ENCODE measurements around the gene WNK1.
"Not testable (repeated sequence)": the region's sequence is repeated elsewhere in the genome, so short reads cannot be mapped to it uniquely, and the experiment has no call there.

The WNK1 gene

DNA sequence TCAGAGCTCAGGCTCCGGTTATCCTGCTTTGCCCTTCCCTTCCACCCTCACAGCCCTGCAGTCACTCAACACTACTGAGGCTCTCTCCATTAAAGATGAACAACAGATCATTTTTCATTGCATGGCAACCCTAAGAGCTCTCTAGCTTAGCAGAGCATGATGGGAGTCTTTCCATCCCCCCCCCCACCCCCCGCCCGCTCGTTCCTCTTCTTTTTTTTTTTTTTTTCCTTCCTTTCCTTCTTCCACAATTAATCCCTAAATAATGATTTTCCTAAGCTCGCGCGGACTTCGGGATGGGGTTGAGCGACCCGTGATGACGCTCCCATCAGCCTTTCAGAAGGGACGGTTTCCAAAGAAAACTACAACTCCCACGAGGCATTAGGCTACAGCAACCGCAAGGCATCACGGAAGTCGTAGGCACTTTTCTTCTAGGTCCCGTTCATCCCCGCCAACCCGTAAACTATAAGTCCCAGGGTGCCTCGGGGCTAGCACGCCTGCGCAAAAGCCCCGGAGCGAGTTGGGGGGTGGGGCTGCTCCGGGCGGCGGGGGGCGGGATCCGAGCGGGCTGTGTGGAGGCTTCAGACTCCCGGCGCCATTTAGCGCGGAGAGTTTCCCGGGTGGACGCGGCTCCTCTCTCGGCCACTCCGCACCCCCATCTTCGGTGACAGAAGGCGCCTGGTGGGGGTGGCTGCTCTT is at the start of gene WNK1:
Gene WNK1, plus strand, starts transcription at position 581 of the 696 bp plus-strand sequence. CDS start 987 bp downstream, outside the sequence.
- DNase-seq = peak; percentile 100

- DNase-seq = peak; percentile 59
Measured at GRCh38 chr12:704516-705242, 47.7 kb upstream of the WNK1 start.

- not testable (repeated sequence) for DNase-seq
Measured at GRCh38 chr12:708084-708483, 44.3 kb upstream of the WNK1 start.

- peak; percentile 84 for DNase-seq
Measured at GRCh38 chr12:709455-710020, 42.8 kb upstream of the WNK1 start.

GRCh38 chr12:712172-712863 is 40.1 kb upstream of the WNK1 start:
- DNase-seq = peak; percentile 97

DNA sequence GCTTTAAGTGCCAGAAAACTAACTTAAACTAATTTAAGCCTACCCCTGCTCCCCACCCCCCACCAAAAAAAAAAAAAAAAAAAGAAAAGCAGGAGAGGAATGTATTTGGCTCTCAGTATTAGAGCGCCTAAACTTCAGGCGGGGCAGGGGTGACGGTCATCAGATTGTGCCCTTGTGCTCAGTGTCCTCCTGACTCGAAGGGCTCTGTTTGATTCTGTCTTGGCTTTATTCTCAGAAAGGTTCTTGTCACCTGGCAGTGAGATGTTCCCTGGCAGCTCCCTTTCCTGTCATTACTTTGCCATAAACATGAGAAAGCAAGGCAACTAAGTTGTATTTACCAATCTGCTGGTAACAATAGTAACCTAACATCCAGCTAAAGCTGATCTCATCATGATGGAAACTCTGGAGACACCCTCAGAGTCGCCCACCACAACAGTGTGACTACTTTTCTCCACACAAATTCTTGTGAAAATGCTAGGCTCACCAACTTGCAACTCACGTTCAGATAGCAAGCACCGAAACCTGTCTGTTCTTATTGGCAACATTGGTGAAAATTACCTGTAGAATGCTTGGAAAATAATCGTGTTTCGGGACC is 39.0 kb upstream of the WNK1 start:
- DNase-seq = peak; percentile 31

GRCh38 chr12:716506-716905 is 35.9 kb upstream of the WNK1 start:
- no peak for DNase-seq

- DNase-seq = no peak
Measured at GRCh38 chr12:718756-719102, 33.6 kb upstream of the WNK1 start.

GRCh38 chr12:720231-720941 is 32.0 kb upstream of the WNK1 start:
- DNase-seq = no peak

DNA sequence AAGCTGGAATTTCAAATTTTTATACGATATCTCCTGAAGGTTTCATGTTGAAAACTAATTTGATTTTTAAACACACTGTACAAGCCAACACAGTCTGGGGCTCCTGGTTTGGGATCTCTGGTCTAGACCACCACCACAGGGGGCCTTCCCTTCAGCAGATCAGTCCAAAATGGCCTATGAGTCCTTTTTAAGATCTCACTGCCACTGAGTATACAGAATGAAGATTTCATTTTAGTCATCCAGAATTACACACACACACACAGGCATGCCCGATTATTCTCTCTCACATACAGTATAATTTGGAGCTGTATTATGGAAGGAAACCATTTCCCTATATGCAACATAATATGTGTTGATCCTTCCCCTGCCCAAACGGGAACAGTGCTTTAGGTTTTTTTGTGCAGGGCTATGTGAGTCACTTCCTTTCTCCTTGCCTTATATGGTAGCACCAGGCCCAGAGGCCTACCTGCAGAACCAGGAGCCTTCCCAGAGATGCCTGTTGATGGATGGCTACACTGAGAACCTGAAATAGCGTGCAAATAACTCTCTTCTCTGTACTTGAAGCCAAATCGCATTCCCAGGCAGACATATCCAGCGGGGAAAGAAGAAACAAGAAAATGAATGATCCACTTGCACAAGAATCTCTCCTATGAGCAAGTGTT is 28.1 kb upstream of the WNK1 start:
- DNase-seq = peak; percentile 63

DNA sequence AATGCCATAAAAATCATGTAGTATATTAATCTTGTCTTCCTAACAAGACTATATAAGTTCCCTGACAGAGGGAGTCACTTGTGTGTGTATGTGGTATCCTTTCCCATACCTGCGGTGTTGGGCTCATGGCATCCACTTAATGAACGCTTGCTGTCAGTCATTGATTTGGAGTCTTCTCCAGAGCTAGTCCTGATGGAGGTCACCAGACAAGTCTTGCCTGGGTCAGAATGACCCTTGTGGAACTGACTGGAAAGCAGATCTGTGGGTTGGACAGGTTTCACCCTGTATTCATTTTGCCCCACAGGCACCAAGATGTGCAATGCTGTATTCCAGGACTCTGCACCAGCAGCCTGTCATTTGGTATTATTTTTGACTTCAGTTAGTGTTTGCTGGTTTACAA is 27.3 kb upstream of the WNK1 start:
- no peak for DNase-seq

GRCh38 chr12:726281-727140 is 25.9 kb upstream of the WNK1 start:
- peak; percentile 14 for DNase-seq

DNA sequence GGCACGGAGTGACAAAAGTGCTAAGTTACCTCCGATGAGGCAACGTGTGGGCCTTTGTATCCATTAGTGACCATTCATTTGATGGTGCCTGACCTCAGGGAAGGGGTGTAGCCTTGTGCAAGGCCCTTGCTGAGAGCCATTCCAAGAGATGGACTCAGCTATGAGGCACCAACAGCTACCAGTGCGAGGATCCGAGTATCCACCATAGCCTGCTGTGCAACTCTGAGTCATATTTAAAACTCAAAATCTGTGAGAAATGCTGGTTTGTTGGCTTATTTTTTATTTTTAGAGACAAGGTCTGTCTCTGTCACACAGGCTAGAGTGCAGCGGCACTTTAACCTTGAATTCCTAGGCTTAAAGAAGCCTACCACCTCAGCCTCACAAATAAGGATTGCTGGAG is 25.1 kb upstream of the WNK1 start:
- no peak for DNase-seq

GRCh38 chr12:728781-729180 is 23.6 kb upstream of the WNK1 start:
- DNase-seq = no peak

DNA sequence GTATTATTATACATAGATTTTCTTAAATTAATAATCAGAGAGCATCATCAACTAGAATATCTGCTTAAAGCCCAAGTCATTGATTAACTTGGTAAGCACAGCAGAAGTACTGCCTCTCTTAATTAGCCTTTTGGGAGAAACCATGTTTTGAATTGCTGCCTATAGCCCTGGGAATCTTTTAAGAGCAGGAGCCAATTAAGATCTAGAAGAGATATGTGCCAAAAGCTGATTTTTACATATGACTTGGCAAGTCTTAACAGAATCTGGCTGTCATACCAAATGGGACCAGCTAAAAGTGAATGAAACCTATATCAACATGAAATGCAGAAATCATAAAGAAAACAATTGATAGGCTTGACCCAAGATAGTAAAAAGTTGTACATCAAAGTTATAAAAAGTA is 23.2 kb upstream of the WNK1 start:
- DNase-seq = no peak

- no peak for DNase-seq
Measured at GRCh38 chr12:730550-730949, 21.8 kb upstream of the WNK1 start.

- DNase-seq = no peak
Measured at GRCh38 chr12:737122-737739, 15.1 kb upstream of the WNK1 start.

GRCh38 chr12:738712-739111 is 13.7 kb upstream of the WNK1 start:
- DNase-seq = no peak

- no peak for DNase-seq
Measured at GRCh38 chr12:739349-739748, 13.0 kb upstream of the WNK1 start.

GRCh38 chr12:740921-741320 is 11.5 kb upstream of the WNK1 start:
- peak; percentile 51 for DNase-seq
